ENCODE measurements around the gene TST.

TST gene

DNA sequence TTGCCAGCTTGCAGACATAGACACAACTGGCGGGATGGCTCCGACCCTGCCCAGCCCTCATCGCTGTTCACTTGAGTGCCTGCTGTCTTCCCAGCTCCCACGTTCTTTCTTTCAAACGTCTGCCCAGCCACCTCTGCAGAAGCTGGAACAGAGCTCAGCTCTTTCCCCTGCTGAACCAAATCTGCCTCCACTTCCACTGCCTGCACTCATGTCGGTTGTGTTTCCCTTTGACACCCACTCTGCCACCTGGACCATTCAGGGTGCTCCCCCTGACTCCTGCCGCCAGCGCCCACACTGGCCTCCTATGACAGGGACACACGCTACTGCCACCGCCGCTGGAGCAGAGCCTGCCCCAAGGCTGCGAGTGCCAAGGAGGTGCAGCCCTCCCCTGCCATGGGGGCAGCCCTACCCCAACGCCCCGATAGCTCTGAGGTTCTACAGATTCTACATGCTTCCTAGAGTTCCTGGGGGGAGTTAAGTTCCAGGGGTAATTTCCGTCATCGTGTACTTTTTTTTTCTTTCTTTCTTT lies 37.9 kb downstream of the TST start:
- Histone ChIP-seq H3K4me1 (ENCODE audit: insufficient read depth, low read length) (peaks cover 3% of the 10 kb centered on the region; the same call in 1 of the 2 replicates), H3K36me3 (ENCODE audit: insufficient read depth, low read length) (no peaks in the 10 kb centered on the region), H3K9me3 (ENCODE audit: control insufficient read depth, insufficient read depth, low read length) (peaks cover 11% of the 10 kb centered on the region), H3K9ac (ENCODE audit: low read depth, low read length) (no peak overlapping the region)

DNA sequence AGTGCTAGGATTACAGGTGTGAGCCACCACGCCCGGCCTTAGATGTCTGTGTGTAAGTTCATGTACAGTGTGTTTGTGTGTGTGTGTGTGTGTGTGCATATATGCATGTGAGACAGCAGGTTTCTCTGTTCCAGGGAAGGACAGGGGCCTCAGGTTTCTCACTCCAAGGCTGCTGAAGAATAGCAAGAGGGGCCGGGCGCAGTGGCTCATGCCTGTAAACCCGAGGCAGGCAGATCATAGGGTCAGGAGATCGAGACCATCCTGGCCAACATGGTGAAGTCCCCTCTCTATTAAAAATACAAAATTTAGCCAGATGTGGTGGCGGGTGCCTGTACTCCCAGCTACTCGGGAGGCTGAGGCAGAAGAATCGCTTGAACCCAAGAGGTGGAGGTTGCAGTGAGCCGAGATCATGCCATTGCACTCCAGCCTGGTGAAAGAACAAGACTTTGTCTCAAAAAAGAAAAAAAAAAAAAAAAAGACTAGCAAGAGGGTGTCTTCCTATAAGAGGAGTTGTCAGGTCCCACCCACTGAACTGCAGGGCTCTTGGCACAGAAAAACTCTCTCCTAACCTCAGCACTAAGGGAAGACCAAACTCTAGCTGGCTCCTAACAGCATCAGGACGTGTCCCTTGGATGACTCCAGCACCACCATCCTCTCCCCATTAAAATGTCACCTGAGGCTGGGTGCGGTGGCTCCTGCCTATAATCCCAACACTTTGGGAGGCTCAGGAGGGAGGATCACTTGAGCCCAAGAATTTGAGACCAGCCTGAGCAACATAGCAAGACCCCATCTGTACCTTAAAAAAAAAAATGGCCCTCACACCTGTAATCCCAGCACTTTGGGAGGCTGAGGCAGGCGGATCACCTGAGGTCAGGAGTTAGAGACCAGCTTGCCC lies 40.0 kb downstream of the TST start:
- peaks cover 3% of the 10 kb centered on the region; the same call in 1 of the 2 replicates for H3K4me1 ChIP-seq (ENCODE audit: insufficient read depth, low read length)
- H3K9ac ChIP-seq (ENCODE audit: low read depth, low read length), result no peak overlapping the region
- H3K36me3 ChIP-seq (ENCODE audit: insufficient read depth, low read length), result no peaks in the 10 kb centered on the region
- no peaks in the 10 kb centered on the region; the same call in 1 of the 2 replicates for H3K9me3 ChIP-seq (ENCODE audit: control insufficient read depth, insufficient read depth, low read length)

- Histone ChIP-seq H3K9me3 (ENCODE audit: control insufficient read depth, insufficient read depth, low read length) (no peaks in the 10 kb centered on the region; the same call in 1 of the 2 replicates), H3K4me1 (ENCODE audit: insufficient read depth, low read length) (peaks cover 3% of the 10 kb centered on the region; the same call in 1 of the 2 replicates), H3K36me3 (ENCODE audit: insufficient read depth, low read length) (no peaks in the 10 kb centered on the region), H3K9ac (ENCODE audit: low read depth, low read length) (peak overlapping the region; percentile 43; the same call in 1 of the 2 replicates)
Measured at GRCh38 chr22:36977947-36978660, 41.1 kb downstream of the TST start.

- H3K9ac ChIP-seq (ENCODE audit: low read depth, low read length), result peak overlapping the region; percentile 43; the same call in 1 of the 2 replicates
- H3K9me3 ChIP-seq (ENCODE audit: control insufficient read depth, insufficient read depth, low read length), result no peaks in the 10 kb centered on the region; the same call in 1 of the 2 replicates
- H3K4me1 ChIP-seq (ENCODE audit: insufficient read depth, low read length), result peaks cover 3% of the 10 kb centered on the region; the same call in 1 of the 2 replicates
- no peaks in the 10 kb centered on the region for H3K36me3 ChIP-seq (ENCODE audit: insufficient read depth, low read length)
Measured at GRCh38 chr22:36977401-36977861, 41.8 kb downstream of the TST start.

DNA sequence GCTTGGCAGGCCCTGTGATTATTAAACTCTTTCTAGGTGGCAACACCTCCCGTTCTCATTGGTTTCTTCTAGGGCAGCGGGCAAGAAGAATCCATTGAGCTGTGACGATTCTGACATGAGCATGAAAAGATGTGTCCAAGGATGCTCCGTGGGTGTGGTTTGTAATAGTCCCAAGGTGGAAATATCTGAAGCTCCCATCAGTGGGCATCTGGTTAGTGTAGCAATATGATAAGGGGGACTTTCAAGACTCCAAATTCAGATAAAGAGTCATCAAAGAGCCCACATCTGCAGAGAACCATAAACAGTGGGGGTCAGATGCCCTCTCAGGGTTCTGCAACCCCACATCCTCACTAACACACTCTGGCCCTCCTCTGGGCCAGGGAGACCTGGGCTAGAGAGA lies 42.6 kb downstream of the TST start:
- H3K4me1 ChIP-seq (ENCODE audit: insufficient read depth, low read length), result peaks cover 3% of the 10 kb centered on the region; the same call in 1 of the 2 replicates
- H3K9ac ChIP-seq (ENCODE audit: low read depth, low read length), result no peak overlapping the region
- no peaks in the 10 kb centered on the region for H3K9me3 ChIP-seq (ENCODE audit: control insufficient read depth, insufficient read depth, low read length)
- no peaks in the 10 kb centered on the region for H3K36me3 ChIP-seq (ENCODE audit: insufficient read depth, low read length)

DNA sequence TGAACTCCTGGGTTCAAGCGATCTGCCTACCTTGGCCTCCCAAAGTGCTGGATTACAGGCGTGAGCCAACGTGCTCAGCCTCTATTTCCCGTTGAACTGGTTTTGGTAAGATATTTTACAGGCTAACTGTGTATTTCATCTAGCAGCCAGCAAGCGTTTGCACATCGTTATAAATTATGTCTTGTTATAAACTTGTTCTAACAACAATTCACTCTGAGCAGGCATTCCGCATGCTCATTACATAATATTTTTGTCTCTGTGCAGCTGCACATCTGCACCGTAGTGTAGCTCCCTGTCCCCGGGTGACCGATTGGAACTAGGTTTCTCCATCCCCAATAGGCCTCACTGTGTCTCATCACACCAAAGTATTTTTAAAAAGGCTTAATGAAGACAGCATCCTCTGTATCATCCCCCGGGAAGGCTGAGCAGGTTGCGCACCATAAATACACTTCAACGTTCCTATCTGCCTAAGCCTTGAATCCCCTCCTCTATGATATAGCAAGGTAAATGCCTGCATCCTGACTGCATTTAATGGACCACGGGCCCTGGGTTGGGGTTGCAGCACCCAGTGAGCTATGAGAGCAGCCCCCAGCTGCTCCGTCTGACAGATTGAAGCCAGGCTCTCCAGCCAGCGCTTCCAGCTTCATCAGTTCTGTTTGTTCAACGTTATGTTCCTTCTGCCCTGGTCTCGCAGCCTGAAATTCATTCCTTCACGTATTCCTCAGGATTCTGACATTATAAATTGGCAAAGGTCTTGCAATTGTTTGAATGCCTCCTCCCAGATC lies 47.7 kb downstream of the TST start:
- Histone ChIP-seq H3K36me3 (ENCODE audit: insufficient read depth, low read length) (no peaks in the 10 kb centered on the region), H3K9ac (ENCODE audit: low read depth, low read length) (no peak overlapping the region), H3K9me3 (ENCODE audit: control insufficient read depth, insufficient read depth, low read length) (no peaks in the 10 kb centered on the region), H3K4me1 (ENCODE audit: insufficient read depth, low read length) (no peaks in the 10 kb centered on the region)

DNA sequence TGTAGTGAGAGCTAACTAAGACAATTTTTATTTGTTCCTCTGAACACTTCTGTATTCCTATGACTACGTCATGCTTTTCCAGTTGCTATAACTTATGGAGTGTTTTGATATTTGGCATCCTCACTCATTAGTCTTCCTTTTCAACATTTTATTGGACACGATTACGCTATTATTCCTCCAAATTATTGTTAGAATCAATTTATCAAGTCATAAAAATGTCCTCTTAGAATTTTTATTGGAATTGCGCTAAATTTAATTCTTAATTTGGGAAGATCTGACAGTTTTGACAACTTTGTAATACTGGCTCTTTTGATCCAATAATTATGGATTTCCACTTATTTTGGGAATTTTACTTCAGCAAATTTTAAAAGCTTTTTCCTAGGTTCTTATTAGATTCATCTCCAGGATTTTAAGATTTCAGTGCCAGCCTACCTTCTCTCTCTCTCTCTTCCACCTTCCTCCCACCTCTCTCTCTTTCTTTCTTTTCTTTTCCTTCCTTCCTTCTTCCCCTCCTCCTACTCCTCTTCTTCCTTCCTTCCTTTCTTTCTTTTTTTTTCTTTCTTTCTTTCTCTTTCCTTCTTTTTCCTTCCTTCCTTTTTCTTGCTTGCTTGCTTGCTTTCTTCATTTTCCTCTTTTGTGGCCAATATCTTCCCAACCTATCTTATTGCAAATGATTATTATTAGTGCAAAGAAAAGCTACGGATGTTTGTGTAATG lies 50.8 kb downstream of the TST start:
- H3K4me1 ChIP-seq (ENCODE audit: insufficient read depth, low read length), result no peaks in the 10 kb centered on the region
- H3K9me3 ChIP-seq (ENCODE audit: control insufficient read depth, insufficient read depth, low read length), result no peaks in the 10 kb centered on the region
- H3K9ac ChIP-seq (ENCODE audit: low read depth, low read length), result no peak overlapping the region
- H3K36me3 ChIP-seq (ENCODE audit: insufficient read depth, low read length), result no peaks in the 10 kb centered on the region

DNA sequence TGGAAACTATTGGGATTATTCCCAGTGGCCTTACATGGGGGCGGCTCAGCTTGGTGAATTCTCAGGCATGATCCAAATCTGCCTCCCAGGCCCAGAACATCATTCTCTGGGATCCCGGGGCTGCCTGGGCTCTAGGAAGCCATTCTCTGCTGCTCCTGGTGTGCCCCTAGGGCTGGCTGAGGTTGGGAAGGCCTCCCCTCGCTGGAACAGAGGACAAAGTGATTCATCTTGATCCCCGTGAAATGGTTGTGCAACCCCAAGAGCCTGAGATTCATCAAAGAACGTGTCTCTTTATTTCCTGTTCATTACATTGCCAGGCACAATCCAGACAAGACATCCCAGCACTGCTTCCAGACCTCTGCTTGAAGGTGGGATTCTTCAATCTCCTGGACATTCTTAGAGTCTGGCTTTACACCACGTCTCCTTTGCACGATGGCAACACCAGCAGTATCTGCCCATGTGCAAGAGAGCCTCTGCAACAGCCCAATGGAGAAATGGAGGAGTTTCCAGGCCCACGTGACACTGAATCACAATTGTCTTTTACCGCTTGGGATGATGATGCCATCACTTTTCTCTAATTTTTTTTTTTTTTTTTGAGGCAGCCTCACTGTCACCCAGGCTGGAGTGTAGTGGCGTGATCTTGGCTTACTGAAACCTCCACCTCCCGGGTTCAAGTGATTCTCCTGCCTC lies 52.3 kb downstream of the TST start:
- Histone ChIP-seq H3K9ac (ENCODE audit: low read depth, low read length) (no peak overlapping the region), H3K36me3 (ENCODE audit: insufficient read depth, low read length) (no peaks in the 10 kb centered on the region), H3K9me3 (ENCODE audit: control insufficient read depth, insufficient read depth, low read length) (no peaks in the 10 kb centered on the region), H3K4me1 (ENCODE audit: insufficient read depth, low read length) (no peaks in the 10 kb centered on the region)

- Histone ChIP-seq H3K36me3 (ENCODE audit: insufficient read depth, low read length) (no peaks in the 10 kb centered on the region), H3K9me3 (ENCODE audit: control insufficient read depth, insufficient read depth, low read length) (no peaks in the 10 kb centered on the region), H3K9ac (ENCODE audit: low read depth, low read length) (no peak overlapping the region), H3K4me1 (ENCODE audit: insufficient read depth, low read length) (no peaks in the 10 kb centered on the region)
Measured at GRCh38 chr22:36965696-36966095, 53.6 kb downstream of the TST start.

DNA sequence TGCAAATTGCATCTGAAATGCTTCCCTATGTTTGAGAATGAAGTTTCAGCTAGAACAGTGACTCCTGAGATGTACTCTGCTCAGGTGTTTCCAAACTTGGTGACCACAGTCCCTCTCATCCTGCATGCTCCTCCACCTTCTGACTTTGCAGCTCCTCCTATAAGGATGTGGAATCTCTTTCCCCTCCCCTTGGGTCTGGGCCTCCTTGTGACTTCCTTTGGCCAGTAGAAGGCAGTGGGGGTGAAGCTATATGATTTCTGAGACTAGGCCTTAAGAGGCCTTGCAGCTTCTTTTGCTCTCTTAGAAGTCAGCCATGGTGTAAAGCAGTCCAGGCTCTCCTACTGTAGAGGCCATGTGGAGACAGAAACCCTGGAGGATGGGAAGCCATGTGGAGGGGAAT lies 55.1 kb downstream of the TST start:
- Histone ChIP-seq H3K9ac (ENCODE audit: low read depth, low read length) (no peak overlapping the region), H3K4me1 (ENCODE audit: insufficient read depth, low read length) (no peaks in the 10 kb centered on the region), H3K9me3 (ENCODE audit: control insufficient read depth, insufficient read depth, low read length) (no peaks in the 10 kb centered on the region), H3K36me3 (ENCODE audit: insufficient read depth, low read length) (no peaks in the 10 kb centered on the region)

DNA sequence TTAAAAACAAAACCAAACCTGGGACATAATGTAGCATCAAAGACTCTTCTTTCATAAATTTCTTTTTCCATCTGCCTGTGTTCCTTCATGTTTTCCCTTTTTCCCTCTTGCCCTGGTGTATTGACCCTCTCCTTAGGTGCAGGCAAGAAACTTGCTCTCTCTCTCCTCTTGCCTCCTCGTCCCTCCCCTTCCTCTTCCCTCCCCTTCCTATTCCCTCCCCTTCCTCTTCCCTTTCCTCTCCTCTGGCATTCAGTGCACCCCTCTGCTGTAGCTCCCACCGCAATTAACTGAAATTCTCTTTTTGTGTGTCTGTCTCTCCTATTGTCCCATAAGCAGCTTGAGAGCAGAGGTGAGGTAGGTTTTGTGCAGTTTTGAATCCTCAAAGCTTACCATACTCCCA lies 55.9 kb downstream of the TST start:
- H3K4me1 ChIP-seq (ENCODE audit: insufficient read depth, low read length), result no peaks in the 10 kb centered on the region
- no peaks in the 10 kb centered on the region for H3K36me3 ChIP-seq (ENCODE audit: insufficient read depth, low read length)
- H3K9me3 ChIP-seq (ENCODE audit: control insufficient read depth, insufficient read depth, low read length), result 0 out of 2 replicates have a peak, but pooled peaks cover 3% of the 10 kb centered on the region
- H3K9ac ChIP-seq (ENCODE audit: low read depth, low read length), result no peak overlapping the region

GRCh38 chr22:36961626-36962025 lies 57.6 kb downstream of the TST start:
- Histone ChIP-seq H3K9ac (ENCODE audit: low read depth, low read length) (no peak overlapping the region), H3K36me3 (ENCODE audit: insufficient read depth, low read length) (no peaks in the 10 kb centered on the region), H3K9me3 (ENCODE audit: control insufficient read depth, insufficient read depth, low read length) (0 out of 2 replicates have a peak, but pooled peaks cover 3% of the 10 kb centered on the region), H3K4me1 (ENCODE audit: insufficient read depth, low read length) (no peaks in the 10 kb centered on the region)

All from ES-I3 (cell line).